Measurements from ENCODE around the gene PRKG1. TPM values are rescaled to one million over a fixed set of nuclear protein-coding genes. Genes with fewer than 3 reads are reported as not detected.

The PRKG1 gene
- total and polyA plus RNA-seq, 2 donors (not counting 1 experiment from before 2014, with no cell fraction given) = not detected

- ChIA-PET POLR2A (no interaction called here), CTCF (interaction anchor here (0.5 kb wide), 1 partner anchor 852 kb away, joined by 3 read pairs; no protein-coding TSS in a partner anchor)
- TF ChIP-seq, protein P1, sequence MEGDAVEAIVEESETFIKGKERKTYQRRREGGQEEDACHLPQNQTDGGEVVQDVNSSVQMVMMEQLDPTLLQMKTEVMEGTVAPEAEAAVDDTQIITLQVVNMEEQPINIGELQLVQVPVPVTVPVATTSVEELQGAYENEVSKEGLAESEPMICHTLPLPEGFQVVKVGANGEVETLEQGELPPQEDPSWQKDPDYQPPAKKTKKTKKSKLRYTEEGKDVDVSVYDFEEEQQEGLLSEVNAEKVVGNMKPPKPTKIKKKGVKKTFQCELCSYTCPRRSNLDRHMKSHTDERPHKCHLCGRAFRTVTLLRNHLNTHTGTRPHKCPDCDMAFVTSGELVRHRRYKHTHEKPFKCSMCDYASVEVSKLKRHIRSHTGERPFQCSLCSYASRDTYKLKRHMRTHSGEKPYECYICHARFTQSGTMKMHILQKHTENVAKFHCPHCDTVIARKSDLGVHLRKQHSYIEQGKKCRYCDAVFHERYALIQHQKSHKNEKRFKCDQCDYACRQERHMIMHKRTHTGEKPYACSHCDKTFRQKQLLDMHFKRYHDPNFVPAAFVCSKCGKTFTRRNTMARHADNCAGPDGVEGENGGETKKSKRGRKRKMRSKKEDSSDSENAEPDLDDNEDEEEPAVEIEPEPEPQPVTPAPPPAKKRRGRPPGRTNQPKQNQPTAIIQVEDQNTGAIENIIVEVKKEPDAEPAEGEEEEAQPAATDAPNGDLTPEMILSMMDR (IDR thresholded peaks at IDR 0.05) = no peak
- no peak for TF ChIP-seq EZH2 (IDR thresholded peaks at IDR 0.05; ENCODE audit: borderline replicate concordance, insufficient read depth, low read depth, low read length, poor library complexity, severe bottlenecking)
- Histone ChIP-seq H3K27me3 (replicated peaks in 1 of 4; ENCODE audit: control extremely low read depth in 1 of 4, control insufficient read depth in 3 of 4, insufficient read depth in 4 of 4, low read length in 3 of 4) (no peaks in the 10 kb centered on the region), H3K4me1 (ENCODE audit: control insufficient read depth in 2 of 2, insufficient read depth in 2 of 2, low read length in 2 of 2) (no peaks in the 10 kb centered on the region), H4K20me1 (ENCODE audit: control insufficient read depth, insufficient read depth, low read length, poor library complexity, severe bottlenecking) (no peaks in the 10 kb centered on the region), H3K9ac (ENCODE audit: low read length) (no peak overlapping the region), H3K9me3 (ENCODE audit: control extremely low read depth in 1 of 3, control insufficient read depth in 2 of 3, insufficient read depth in 1 of 3, low read length in 2 of 3) (no peaks in the 10 kb centered on the region), H3K36me3 (replicated peaks in 1 of 2; ENCODE audit: control extremely low read depth in 1 of 2, control insufficient read depth in 1 of 2, extremely low read depth in 1 of 2, insufficient read depth in 2 of 2, low read length in 1 of 2) (no peaks in the 10 kb centered on the region), H3K79me2 (ENCODE audit: control insufficient read depth, insufficient read depth, low read length) (no peaks in the 10 kb centered on the region), H2AFZ (ENCODE audit: insufficient read depth, low read depth, low read length, poor library complexity, severe bottlenecking) (no peak overlapping the region), H3K4me3 (ENCODE audit: control extremely low read depth in 1 of 5, extremely low read depth in 1 of 5, insufficient read depth in 1 of 5, low read depth in 2 of 5, low read length in 4 of 5) (no peak overlapping the region), H3K27ac (ENCODE audit: low read length in 2 of 2) (no peak overlapping the region), H3K4me2 (replicated peaks; ENCODE audit: low read depth, low read length, poor library complexity, severe bottlenecking) (no peak overlapping the region)
- DNase-seq (no peak), ATAC-seq (ENCODE audit: low read depth) (no peak)
- no CpG with 5 or more reads among the region's 1 CpG for WGBS (ENCODE audit: insufficient coverage)
- Mint-ChIP-seq H3K9me3 (ENCODE audit: insufficient read depth) (no peaks in the 10 kb centered on the region), H3K4me1 (no peaks in the 10 kb centered on the region), H3K4me3 (no peak overlapping the region), H3K27ac (no peak overlapping the region), H3K27me3 (peaks cover 5% of the 10 kb centered on the region)
- intact Hi-C loops (cut with micrococcal nuclease) = no loop called here
These were observed 34.1 kb downstream of the PRKG1 start for GRCh38 chr10:51108406-51108805.

- Histone ChIP-seq H3K9ac (ENCODE audit: low read length) (no peak overlapping the region), H3K36me3 (replicated peaks in 1 of 2; ENCODE audit: control extremely low read depth in 1 of 2, control insufficient read depth in 1 of 2, extremely low read depth in 1 of 2, insufficient read depth in 2 of 2, low read length in 1 of 2) (no peaks in the 10 kb centered on the region), H3K27me3 (replicated peaks in 1 of 4; ENCODE audit: control extremely low read depth in 1 of 4, control insufficient read depth in 3 of 4, insufficient read depth in 4 of 4, low read length in 3 of 4) (no peaks in the 10 kb centered on the region), H2AFZ (ENCODE audit: insufficient read depth, low read depth, low read length, poor library complexity, severe bottlenecking) (no peak overlapping the region), H3K4me1 (ENCODE audit: control insufficient read depth in 2 of 2, insufficient read depth in 2 of 2, low read length in 2 of 2) (no peaks in the 10 kb centered on the region), H3K9me3 (ENCODE audit: control extremely low read depth in 1 of 3, control insufficient read depth in 2 of 3, insufficient read depth in 1 of 3, low read length in 2 of 3) (no peaks in the 10 kb centered on the region), H3K27ac (ENCODE audit: low read length in 2 of 2) (no peak overlapping the region), H3K4me2 (replicated peaks; ENCODE audit: low read depth, low read length, poor library complexity, severe bottlenecking) (no peak overlapping the region), H4K20me1 (ENCODE audit: control insufficient read depth, insufficient read depth, low read length, poor library complexity, severe bottlenecking) (no peaks in the 10 kb centered on the region), H3K79me2 (ENCODE audit: control insufficient read depth, insufficient read depth, low read length) (no peaks in the 10 kb centered on the region), H3K4me3 (ENCODE audit: control extremely low read depth in 1 of 5, extremely low read depth in 1 of 5, insufficient read depth in 1 of 5, low read depth in 2 of 5, low read length in 4 of 5) (no peak overlapping the region)
- peaks cover 5% of the 10 kb centered on the region for H3K27me3 Mint-ChIP-seq
- no peak for ATAC-seq (ENCODE audit: low read depth)
- no peak overlapping the region for H3K27ac Mint-ChIP-seq
- H3K4me1 Mint-ChIP-seq = no peaks in the 10 kb centered on the region
- intact Hi-C loops (cut with micrococcal nuclease) = no loop called here
- no peak for TF ChIP-seq EZH2 (IDR thresholded peaks at IDR 0.05; ENCODE audit: borderline replicate concordance, insufficient read depth, low read depth, low read length, poor library complexity, severe bottlenecking)
- TF ChIP-seq, protein P1 (IDR thresholded peaks at IDR 0.05) = no peak
- DNase-seq = no peak
- ChIA-PET POLR2A (no interaction called here), CTCF (no interaction called here)
- WGBS (ENCODE audit: insufficient coverage) = no CpG with 5 or more reads among the region's 4 CpGs
- no peak overlapping the region for H3K4me3 Mint-ChIP-seq
- no peaks in the 10 kb centered on the region for H3K9me3 Mint-ChIP-seq (ENCODE audit: insufficient read depth)
These were observed 35.7 kb downstream of the PRKG1 start for GRCh38 chr10:51109801-51110533.

Data from B cell (primary cell).